K562 treated with DMSO at 1 percent for 48 hours (cell line): ENCODE measurements around the gene FADS3. TPM values are rescaled to one million over a fixed set of nuclear protein-coding genes. Genes with fewer than 3 reads are reported as not detected.

Source experiments
- total RNA-seq: library from RNA; unstranded; fragments of 300-600 nt; gene quantifications from 2 replicates; pipeline ENCODE4 v1.2.3, GENCODE V29; 2022; ENCODE audit warnings: low replicate concordance; ENCODE audit errors: extremely low read depth

The FADS3 gene, protein sequence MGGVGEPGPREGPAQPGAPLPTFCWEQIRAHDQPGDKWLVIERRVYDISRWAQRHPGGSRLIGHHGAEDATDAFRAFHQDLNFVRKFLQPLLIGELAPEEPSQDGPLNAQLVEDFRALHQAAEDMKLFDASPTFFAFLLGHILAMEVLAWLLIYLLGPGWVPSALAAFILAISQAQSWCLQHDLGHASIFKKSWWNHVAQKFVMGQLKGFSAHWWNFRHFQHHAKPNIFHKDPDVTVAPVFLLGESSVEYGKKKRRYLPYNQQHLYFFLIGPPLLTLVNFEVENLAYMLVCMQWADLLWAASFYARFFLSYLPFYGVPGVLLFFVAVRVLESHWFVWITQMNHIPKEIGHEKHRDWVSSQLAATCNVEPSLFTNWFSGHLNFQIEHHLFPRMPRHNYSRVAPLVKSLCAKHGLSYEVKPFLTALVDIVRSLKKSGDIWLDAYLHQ
- total RNA-seq = not detected in 2 replicates

DNA sequence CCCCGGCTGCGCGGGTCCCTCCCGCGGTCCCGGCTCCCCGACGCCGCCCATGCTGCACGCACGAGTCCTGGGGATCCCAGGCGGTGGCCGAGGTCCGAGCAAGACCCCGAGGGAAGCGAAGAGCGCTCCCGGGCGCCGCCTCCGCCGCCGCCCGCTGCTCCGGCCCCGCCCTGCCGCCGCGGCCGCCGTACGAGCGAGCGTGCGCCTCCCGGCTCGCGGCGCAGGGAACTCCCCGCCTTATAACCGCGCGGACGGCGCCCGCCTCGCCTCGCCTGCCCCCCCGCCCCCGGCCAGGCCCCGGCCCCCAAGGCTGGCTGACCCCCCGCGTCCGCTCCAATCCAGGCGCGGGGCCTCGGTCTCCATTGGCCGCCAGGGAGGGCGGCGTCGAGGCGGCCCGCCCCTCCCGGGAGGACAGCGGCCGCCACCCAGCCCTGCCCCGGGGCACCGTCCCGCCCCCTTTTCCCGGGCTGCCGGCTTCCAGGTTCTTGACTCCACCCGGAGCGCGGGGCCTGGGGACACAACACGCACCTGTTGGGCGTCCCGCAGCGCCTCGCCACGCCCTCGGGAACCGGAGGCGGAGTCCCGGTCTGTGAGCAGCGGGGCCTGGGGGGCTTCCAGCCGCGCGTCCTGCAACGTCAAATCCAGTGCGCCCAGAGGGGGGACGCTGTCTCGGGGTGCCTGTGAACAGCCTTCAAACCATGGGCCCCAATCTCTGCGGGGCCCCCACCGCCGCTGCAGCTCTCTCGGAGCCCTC, at the start of gene FADS3:
Gene FADS3, minus strand, starts transcription at position 215 of the 754 bp plus-strand sequence. Its CDS starts 164 bp downstream, at position 51.

DNA sequence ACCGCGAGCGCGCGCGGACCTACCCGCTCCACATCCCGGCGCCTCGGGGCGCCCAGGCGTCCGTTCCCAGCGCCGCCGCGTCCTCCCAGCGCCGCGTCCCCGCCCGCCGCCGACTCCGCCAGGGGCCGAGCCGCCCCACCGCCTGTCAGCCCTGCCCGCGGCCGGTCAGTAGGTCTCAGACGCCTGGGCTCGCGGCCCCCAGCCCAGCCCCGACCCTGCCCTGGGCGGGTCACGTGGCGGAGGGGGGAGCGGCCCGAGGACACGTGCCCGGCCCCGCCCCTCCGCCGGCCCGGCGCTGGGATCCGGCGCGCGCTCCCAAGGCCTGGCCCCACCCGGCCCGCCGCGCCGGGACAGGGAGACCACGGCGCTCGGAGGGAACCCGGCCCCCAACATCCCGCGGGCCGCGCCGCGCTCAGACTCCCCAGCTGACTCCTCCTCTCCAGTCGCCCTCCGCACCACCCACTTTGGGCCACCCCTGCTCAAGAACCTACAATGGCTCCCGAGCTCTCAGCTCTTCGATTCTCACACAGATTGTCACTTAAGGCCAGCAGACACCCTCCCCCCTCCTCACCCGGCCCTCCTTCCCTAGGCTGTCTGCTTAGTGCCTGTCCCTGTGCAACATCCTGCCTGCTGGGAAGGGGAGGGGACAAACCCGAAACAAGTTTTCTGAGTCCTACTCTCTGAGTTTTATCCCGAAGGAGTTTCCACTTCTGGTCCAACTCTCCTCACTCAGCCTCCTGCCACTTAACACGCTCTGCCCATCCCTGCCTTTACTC, 26.2 kb upstream of the FADS3 start, which contains the start of gene RAB3IL1:
Gene RAB3IL1, minus strand, starts transcription at position 233 of the 776 bp plus-strand sequence. Its CDS starts 199 bp downstream, at position 34.

GRCh38 chr11:61827571-61828378, 63.6 kb downstream of the FADS3 start, which contains the start of gene FADS2:
FADS2 (plus strand) TSS chr11:61828300; CDS start chr11:61828391, 91 bp downstream.

Other genes with a start within 250 kb of the FADS3 start
- gene DAGLA, start 211.2 kb downstream of the FADS3 start, total RNA-seq = not detected in 2 replicates
- not detected in 2 replicates for gene MYRF, start 138.9 kb downstream of the FADS3 start, total RNA-seq
- not detected in 2 replicates for gene TMEM258, start 98.9 kb downstream of the FADS3 start, total RNA-seq
- gene FEN1, start 98.6 kb downstream of the FADS3 start, total RNA-seq = not detected in 2 replicates
- gene FADS1, start 74.5 kb downstream of the FADS3 start, total RNA-seq = not detected in 2 replicates
- not detected in 2 replicates for gene FADS2, start 63.2 kb downstream of the FADS3 start, total RNA-seq
- gene RAB3IL1, start 26.0 kb upstream of the FADS3 start, total RNA-seq = not detected in 2 replicates
- not detected in 2 replicates for gene BEST1, start 58.8 kb upstream of the FADS3 start, total RNA-seq
- 6,011 and 10,945 TPM in 2 replicates for gene FTH1, start 76.1 kb upstream of the FADS3 start, total RNA-seq
- not detected in 2 replicates for gene INCENP, start 232.5 kb upstream of the FADS3 start, total RNA-seq